NB4 (cell line): ENCODE measurements around the gene DMAP1.

Experiments used
- DNase-seq: peaks from one replicate; pipeline ENCODE4 v3.0.0; 2010; ENCODE audit warnings: low read depth
- H3K4me3 ChIP-seq: one replicate; pipeline ENCODE4 v1.5.1; 2011; ENCODE audit warnings: mild to moderate bottlenecking, low read depth, low read length, moderate library complexity
- MYC ChIP-seq: IDR thresholded peaks from 2 replicates; pipeline ENCODE4 v1.6.1; 2011; ENCODE audit warnings: low read depth, low read length
- POLR2A ChIP-seq: IDR thresholded peaks from 2 replicates; pipeline ENCODE4 v1.6.1; 2011; ENCODE audit warnings: mild to moderate bottlenecking; ENCODE audit not compliant: insufficient read length; ENCODE audit errors: extremely low read depth
- TF ChIP-seq, protein P1 (sequence below): IDR thresholded peaks from 2 replicates; pipeline ENCODE4 v1.6.1; 2011; ENCODE audit warnings: low read depth, low read length
- TF ChIP-seq, protein P2 (sequence below): IDR thresholded peaks from one replicate; pipeline ENCODE4 v1.5.1; 2012; ENCODE audit warnings: low read depth, low read length

DMAP1 gene

DNA sequence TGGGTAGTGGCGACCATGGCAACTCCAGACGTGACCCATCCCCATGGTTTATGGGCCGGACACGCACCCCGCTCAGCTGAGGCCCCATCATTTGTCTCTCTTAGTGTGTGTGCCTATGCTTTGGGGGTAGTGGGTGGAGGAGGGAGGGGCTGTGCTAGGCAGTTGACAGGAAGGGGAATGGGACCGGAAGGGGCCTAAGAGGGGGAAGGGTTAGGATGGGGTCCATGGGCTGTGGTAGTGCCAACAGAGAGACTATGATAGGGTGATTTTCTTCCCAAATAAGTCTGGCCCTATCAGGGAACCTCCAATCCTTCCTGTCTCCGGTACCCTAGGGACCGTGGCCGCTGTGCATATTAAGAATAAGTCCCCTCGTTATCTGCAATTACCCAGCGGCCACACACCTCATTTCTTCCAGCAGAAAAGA lies 9.9 kb downstream of the DMAP1 start:
- TF ChIP-seq MYC (no peak), POLR2A (no peak)
- TF ChIP-seq, protein P1, sequence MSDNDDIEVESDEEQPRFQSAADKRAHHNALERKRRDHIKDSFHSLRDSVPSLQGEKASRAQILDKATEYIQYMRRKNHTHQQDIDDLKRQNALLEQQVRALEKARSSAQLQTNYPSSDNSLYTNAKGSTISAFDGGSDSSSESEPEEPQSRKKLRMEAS: no peak
- TF ChIP-seq, protein P2, sequence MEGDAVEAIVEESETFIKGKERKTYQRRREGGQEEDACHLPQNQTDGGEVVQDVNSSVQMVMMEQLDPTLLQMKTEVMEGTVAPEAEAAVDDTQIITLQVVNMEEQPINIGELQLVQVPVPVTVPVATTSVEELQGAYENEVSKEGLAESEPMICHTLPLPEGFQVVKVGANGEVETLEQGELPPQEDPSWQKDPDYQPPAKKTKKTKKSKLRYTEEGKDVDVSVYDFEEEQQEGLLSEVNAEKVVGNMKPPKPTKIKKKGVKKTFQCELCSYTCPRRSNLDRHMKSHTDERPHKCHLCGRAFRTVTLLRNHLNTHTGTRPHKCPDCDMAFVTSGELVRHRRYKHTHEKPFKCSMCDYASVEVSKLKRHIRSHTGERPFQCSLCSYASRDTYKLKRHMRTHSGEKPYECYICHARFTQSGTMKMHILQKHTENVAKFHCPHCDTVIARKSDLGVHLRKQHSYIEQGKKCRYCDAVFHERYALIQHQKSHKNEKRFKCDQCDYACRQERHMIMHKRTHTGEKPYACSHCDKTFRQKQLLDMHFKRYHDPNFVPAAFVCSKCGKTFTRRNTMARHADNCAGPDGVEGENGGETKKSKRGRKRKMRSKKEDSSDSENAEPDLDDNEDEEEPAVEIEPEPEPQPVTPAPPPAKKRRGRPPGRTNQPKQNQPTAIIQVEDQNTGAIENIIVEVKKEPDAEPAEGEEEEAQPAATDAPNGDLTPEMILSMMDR: no peak
- no peak for DNase-seq
- H3K4me3 ChIP-seq: no peak overlapping the region

GRCh38 chr1:44225761-44226160 lies 12.5 kb downstream of the DMAP1 start:
- DNase-seq: no peak
- TF ChIP-seq POLR2A: no peak
- TF ChIP-seq, protein P2: no peak
- TF ChIP-seq, protein P1: no peak
- no peak for TF ChIP-seq MYC
- no peak overlapping the region for H3K4me3 ChIP-seq

GRCh38 chr1:44227211-44227610 lies 13.9 kb downstream of the DMAP1 start:
- H3K4me3 ChIP-seq: no peak overlapping the region
- no peak for TF ChIP-seq MYC
- TF ChIP-seq POLR2A: no peak
- TF ChIP-seq, protein P1: no peak
- TF ChIP-seq, protein P2: no peak
- peak; percentile 29 for DNase-seq

GRCh38 chr1:44228218-44228617 lies 14.9 kb downstream of the DMAP1 start:
- no peak overlapping the region for H3K4me3 ChIP-seq
- TF ChIP-seq MYC (no peak), POLR2A (no peak)
- TF ChIP-seq, protein P2: no peak
- TF ChIP-seq, protein P1: no peak
- DNase-seq: no peak

GRCh38 chr1:44229435-44230167 lies 16.3 kb downstream of the DMAP1 start:
- DNase-seq: no peak
- H3K4me3 ChIP-seq: no peak overlapping the region
- TF ChIP-seq, protein P1: no peak
- TF ChIP-seq POLR2A (no peak), MYC (no peak)

GRCh38 chr1:44230796-44231195 lies 17.5 kb downstream of the DMAP1 start:
- no peak for DNase-seq
- no peak overlapping the region for H3K4me3 ChIP-seq
- TF ChIP-seq, protein P2: no peak
- TF ChIP-seq, protein P1: no peak
- no peak for TF ChIP-seq MYC
- no peak for TF ChIP-seq POLR2A
